ENCODE data around the gene SH2D3C.

DNA sequence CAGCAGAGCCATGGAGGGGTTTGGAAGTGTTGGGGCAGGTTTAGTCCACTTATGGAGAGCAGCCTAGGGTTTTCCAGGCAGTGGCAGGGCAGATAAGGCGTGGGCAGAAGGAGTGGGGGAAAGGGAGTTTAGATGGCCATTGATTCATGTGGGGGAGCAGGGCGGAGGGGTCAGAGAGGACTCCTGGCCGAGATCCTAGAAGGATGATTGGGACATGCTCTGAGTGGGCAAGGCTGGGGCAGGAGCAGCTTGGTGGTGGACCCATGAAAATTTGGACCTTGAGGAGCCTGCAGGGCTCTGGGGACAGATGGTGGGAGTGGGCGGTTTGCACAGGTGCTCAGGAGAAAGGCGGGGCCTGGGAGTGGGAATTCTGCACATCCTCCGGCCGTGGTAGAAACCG is 25.3 kb downstream of the SH2D3C start:
- TF ChIP-seq, protein P1, sequence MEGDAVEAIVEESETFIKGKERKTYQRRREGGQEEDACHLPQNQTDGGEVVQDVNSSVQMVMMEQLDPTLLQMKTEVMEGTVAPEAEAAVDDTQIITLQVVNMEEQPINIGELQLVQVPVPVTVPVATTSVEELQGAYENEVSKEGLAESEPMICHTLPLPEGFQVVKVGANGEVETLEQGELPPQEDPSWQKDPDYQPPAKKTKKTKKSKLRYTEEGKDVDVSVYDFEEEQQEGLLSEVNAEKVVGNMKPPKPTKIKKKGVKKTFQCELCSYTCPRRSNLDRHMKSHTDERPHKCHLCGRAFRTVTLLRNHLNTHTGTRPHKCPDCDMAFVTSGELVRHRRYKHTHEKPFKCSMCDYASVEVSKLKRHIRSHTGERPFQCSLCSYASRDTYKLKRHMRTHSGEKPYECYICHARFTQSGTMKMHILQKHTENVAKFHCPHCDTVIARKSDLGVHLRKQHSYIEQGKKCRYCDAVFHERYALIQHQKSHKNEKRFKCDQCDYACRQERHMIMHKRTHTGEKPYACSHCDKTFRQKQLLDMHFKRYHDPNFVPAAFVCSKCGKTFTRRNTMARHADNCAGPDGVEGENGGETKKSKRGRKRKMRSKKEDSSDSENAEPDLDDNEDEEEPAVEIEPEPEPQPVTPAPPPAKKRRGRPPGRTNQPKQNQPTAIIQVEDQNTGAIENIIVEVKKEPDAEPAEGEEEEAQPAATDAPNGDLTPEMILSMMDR (IDR thresholded peaks at IDR 0.05; ENCODE audit: low read depth, low read length, poor library complexity, severe bottlenecking): no peak
- TF ChIP-seq EZH2phosphoT487 (IDR thresholded peaks at IDR 0.05; ENCODE audit: borderline replicate concordance, low read length): no peak

Data from DOHH2 (cell line).